Hepatocyte (in vitro differentiated cells): Measurements from ENCODE around the gene TBL1X. TPM values are rescaled to one million over a fixed set of nuclear protein-coding genes. Genes with fewer than 3 reads are reported as not detected.

Experiments
- DNase-seq: peaks from one replicate; pipeline ENCODE4 v3.0.0-alpha.2; 2016; ENCODE audit warnings: low spot score
- H2AFZ ChIP-seq: fragments of 200-600 bp; sonication (generic); 2 replicates; pipeline ENCODE4 v1.6.0; 2016; ENCODE audit warnings: antibody characterized with exemption, mild to moderate bottlenecking
- H3K27ac ChIP-seq: fragments of 200-600 bp; sonication (generic); 2 replicates; pipeline ENCODE4 v1.5.1; 2016; ENCODE audit warnings: mild to moderate bottlenecking
- H3K27me3 ChIP-seq: fragments of 200-600 bp; sonication (generic); 2 replicates; pipeline ENCODE4 v1.6.1; 2016
- H3K36me3 ChIP-seq: fragments of 200-600 bp; sonication (generic); replicated peaks from 2 replicates; pipeline ENCODE4 v1.5.1; 2016; ENCODE audit warnings: low read depth; ENCODE audit not compliant: insufficient read depth
- H3K4me1 ChIP-seq: fragments of 200-600 bp; sonication (generic); 2 replicates; pipeline ENCODE4 v1.5.1; 2016; ENCODE audit warnings: mild to moderate bottlenecking, moderate library complexity; ENCODE audit not compliant: insufficient read depth
- H3K4me2 ChIP-seq: fragments of 200-600 bp; sonication (generic); 2 replicates; pipeline ENCODE4 v1.6.0; 2016
- H3K4me3 ChIP-seq: fragments of 200-600 bp; sonication (generic); 2 replicates; pipeline ENCODE4 v1.5.1; 2016; ENCODE audit warnings: mild to moderate bottlenecking
- H3K79me2 ChIP-seq: fragments of 200-600 bp; sonication (generic); 2 replicates; pipeline ENCODE4 v1.6.0; 2017; ENCODE audit warnings: mild to moderate bottlenecking
- H3K9me2 ChIP-seq: fragments of 200-600 bp; sonication (generic); replicated peaks from 2 replicates; pipeline ENCODE4 v1.6.0; 2017; ENCODE audit warnings: mild to moderate bottlenecking; ENCODE audit not compliant: insufficient read depth
- H3K9me3 ChIP-seq: fragments of 200-600 bp; sonication (generic); 2 replicates; pipeline ENCODE4 v1.5.1; 2016; ENCODE audit warnings: low read depth, mild to moderate bottlenecking
- H4K20me1 ChIP-seq: fragments of 200-600 bp; sonication (generic); 2 replicates; pipeline ENCODE4 v1.6.0; 2016; ENCODE audit warnings: mild to moderate bottlenecking; ENCODE audit not compliant: insufficient read depth, poor library complexity, severe bottlenecking
- CTCF ChIP-seq: fragments of 200-600 bp; sonication (generic); IDR thresholded peaks from 2 replicates; pipeline ENCODE4 v1.5.1; 2016; ENCODE audit warnings: antibody characterized with exemption, mild to moderate bottlenecking; ENCODE audit not compliant: poor library complexity
- EZH2 ChIP-seq: fragments of 200-600 bp; sonication (generic); IDR thresholded peaks from 2 replicates; pipeline ENCODE4 v1.6.1; 2016; ENCODE audit warnings: antibody characterized with exemption, mild to moderate bottlenecking, borderline replicate concordance
- EZH2phosphoT487 ChIP-seq: fragments of 200-600 bp; sonication (generic); IDR thresholded peaks from one replicate; pipeline ENCODE4 v1.6.1; 2018; ENCODE audit warnings: antibody characterized with exemption, mild to moderate bottlenecking, low read depth, moderate library complexity; ENCODE audit not compliant: unreplicated experiment, severe bottlenecking
- WGBS: methylation state at CpG from one replicate; pipeline ENCODE4 v1.1.6; 2016; ENCODE audit warnings: low lambda C conversion rate; ENCODE audit errors: missing lambda C conversion rate; 5-methylcytosine and 5-hydroxymethylcytosine counted together
- polyA plus RNA-seq: library from polyadenylated mRNA; unstranded; fragments of >200 nt; fragmentation: Nextera tagmentation; extraction: Ambion mirVana; gene quantifications from 2 replicates; pipeline ENCODE4 v1.2.1, GENCODE V29; 2016
- total RNA-seq: library from RNA; depleted of rRNA; stranded (reverse); fragments of >200 nt; gene quantifications from 2 replicates; pipeline ENCODE4 v1.2.3, GENCODE V29; 2014

The TBL1X gene
- total and polyA plus RNA-seq, 2 experiments from 2014 or later = 14.9 to 16.0 TPM

GRCh38 chrX:9495496-9495895, 30.6 kb downstream of the TBL1X start:
- DNase-seq = no peak
- H3K27ac ChIP-seq = no peak overlapping the region
- H3K9me2 ChIP-seq = no peaks in the 10 kb centered on the region
- H4K20me1 ChIP-seq = peaks cover 7% of the 10 kb centered on the region
- H3K4me2 ChIP-seq = no peak overlapping the region
- no peaks in the 10 kb centered on the region for H3K27me3 ChIP-seq
- H2AFZ ChIP-seq = no peak overlapping the region
- no peak overlapping the region for H3K4me3 ChIP-seq
- peaks cover 35% of the 10 kb centered on the region for H3K79me2 ChIP-seq
- 89% methylated on average over 10 of the region's 10 CpGs for WGBS
- no peaks in the 10 kb centered on the region for H3K9me3 ChIP-seq
- TF ChIP-seq CTCF (no peak), EZH2 (no peak), EZH2phosphoT487 (no peak)
- H3K36me3 ChIP-seq = no peaks in the 10 kb centered on the region
- no peaks in the 10 kb centered on the region for H3K4me1 ChIP-seq

- Histone ChIP-seq H3K79me2 (peaks cover 18% of the 10 kb centered on the region), H3K36me3 (no peaks in the 10 kb centered on the region), H2AFZ (no peak overlapping the region), H3K27ac (no peak overlapping the region), H3K4me3 (no peak overlapping the region), H3K9me2 (no peaks in the 10 kb centered on the region), H3K9me3 (no peaks in the 10 kb centered on the region), H3K4me1 (no peaks in the 10 kb centered on the region), H3K4me2 (no peak overlapping the region), H4K20me1 (peaks cover 1% of the 10 kb centered on the region), H3K27me3 (no peaks in the 10 kb centered on the region)
- DNase-seq = no peak
- 57% methylated on average over 5 of the region's 5 CpGs for WGBS
- no peak for TF ChIP-seq CTCF
- TF ChIP-seq EZH2phosphoT487 = no peak
- TF ChIP-seq EZH2 = no peak
These were observed 33.4 kb downstream of the TBL1X start for GRCh38 chrX:9498236-9498635.

GRCh38 chrX:9500584-9500983, 35.7 kb downstream of the TBL1X start:
- Histone ChIP-seq H3K9me3 (no peaks in the 10 kb centered on the region), H3K4me1 (no peaks in the 10 kb centered on the region), H3K36me3 (no peaks in the 10 kb centered on the region), H4K20me1 (no peaks in the 10 kb centered on the region), H3K9me2 (no peaks in the 10 kb centered on the region), H3K27me3 (no peaks in the 10 kb centered on the region), H3K27ac (no peak overlapping the region), H3K4me2 (no peak overlapping the region), H3K79me2 (peaks cover 14% of the 10 kb centered on the region), H3K4me3 (no peak overlapping the region), H2AFZ (no peak overlapping the region)
- no peak for DNase-seq
- WGBS = 80% methylated on average over 6 of the region's 6 CpGs
- TF ChIP-seq EZH2phosphoT487 = no peak
- no peak for TF ChIP-seq CTCF
- no peak for TF ChIP-seq EZH2

- H3K4me3 ChIP-seq = no peak overlapping the region
- no peak for DNase-seq
- H2AFZ ChIP-seq = no peak overlapping the region
- peaks cover 7% of the 10 kb centered on the region for H3K79me2 ChIP-seq
- TF ChIP-seq EZH2phosphoT487 = no peak
- no peak for TF ChIP-seq EZH2
- no peak for TF ChIP-seq CTCF
- no peaks in the 10 kb centered on the region for H3K4me1 ChIP-seq
- no peaks in the 10 kb centered on the region for H3K36me3 ChIP-seq
- no peak overlapping the region for H3K27ac ChIP-seq
- no peaks in the 10 kb centered on the region for H3K9me3 ChIP-seq
- H3K9me2 ChIP-seq = no peaks in the 10 kb centered on the region
- no peaks in the 10 kb centered on the region for H4K20me1 ChIP-seq
- WGBS = 76% methylated on average over 2 of the region's 2 CpGs
- no peak overlapping the region for H3K4me2 ChIP-seq
- no peaks in the 10 kb centered on the region for H3K27me3 ChIP-seq
These were observed 36.5 kb downstream of the TBL1X start for GRCh38 chrX:9501362-9501761.
